BJ (cell line): Measurements from ENCODE around the gene PTPRR. TPM values are rescaled to one million over a fixed set of nuclear protein-coding genes. Genes with fewer than 3 reads are reported as not detected.

Experiments
- CTCF ChIA-PET: fragments of 350-600 bp; formaldehyde crosslinking; extraction: SDS; loops from one replicate; lab custom pipeline; 2021; ENCODE audit warnings: antibody characterized with exemption, inconsistent platforms; lab: Yijun Ruan, JAX
- POLR2A ChIA-PET: fragments of 300-600 bp; sonication (Branson Sonifier 250); formaldehyde crosslinking; extraction: SDS; loops from one replicate; lab custom pipeline; 2021; ENCODE audit warnings: antibody characterized with exemption; lab: Charles Lee
- DNase-seq: peaks from one replicate; pipeline ENCODE4 v3.0.0-alpha.2; 2011; ENCODE audit warnings: low read depth
- H3K27me3 ChIP-seq: 2 replicates; pipeline ENCODE4 v1.6.0; 2011; ENCODE audit warnings: low read length; ENCODE audit not compliant: control insufficient read depth, insufficient read depth
- H3K36me3 ChIP-seq: 2 replicates; pipeline ENCODE4 v1.5.1; 2011; ENCODE audit warnings: low read length; ENCODE audit not compliant: control insufficient read depth, insufficient read depth
- H3K4me3 ChIP-seq: 2 replicates; pipeline ENCODE4 v1.5.1; 2011; ENCODE audit warnings: low read depth, mild to moderate bottlenecking, control low read depth, low read length
- CTCF ChIP-seq: IDR thresholded peaks from 2 replicates; pipeline ENCODE4 v1.5.1; 2011; ENCODE audit warnings: low read depth, mild to moderate bottlenecking, control low read depth, inconsistent platforms, low read length, moderate library complexity; ENCODE audit not compliant: insufficient read depth
- polyA plus RNA-seq: library from polyadenylated mRNA; depleted of rRNA; stranded (reverse); fragments of >200 nt; gene quantifications from 2 replicates; pipeline ENCODE4 v1.2.3, GENCODE V29; 2011

The PTPRR gene
- polyA plus RNA-seq, 1 experiment: 0.40 TPM

- H3K36me3 ChIP-seq: no peaks in the 10 kb centered on the region
- TF ChIP-seq CTCF: no peak
- no peaks in the 10 kb centered on the region; the same call in 1 of the 2 replicates for H3K27me3 ChIP-seq
- no peak overlapping the region for H3K4me3 ChIP-seq
- ChIA-PET CTCF (no interaction called here), POLR2A (no interaction called here)
- no peak for DNase-seq
Observed at GRCh38 chr12:70880744-70881143, 39.8 kb downstream of the PTPRR start.

GRCh38 chr12:70876952-70877351, 43.6 kb downstream of the PTPRR start:
- TF ChIP-seq CTCF: no peak
- ChIA-PET POLR2A (no interaction called here), CTCF (no interaction called here)
- Histone ChIP-seq H3K27me3 (no peaks in the 10 kb centered on the region; the same call in 1 of the 2 replicates), H3K4me3 (no peak overlapping the region), H3K36me3 (no peaks in the 10 kb centered on the region)
- no peak for DNase-seq

- DNase-seq: no peak
- CTCF ChIA-PET: no interaction called here
- no peaks in the 10 kb centered on the region for H3K36me3 ChIP-seq
- H3K4me3 ChIP-seq: no peak overlapping the region
- H3K27me3 ChIP-seq: no peaks in the 10 kb centered on the region; the same call in 1 of the 2 replicates
- no peak for TF ChIP-seq CTCF
- POLR2A ChIA-PET: no interaction called here
Observed at GRCh38 chr12:70875628-70876027, 44.9 kb downstream of the PTPRR start.

GRCh38 chr12:70854881-70855568, 65.5 kb downstream of the PTPRR start:
- Histone ChIP-seq H3K4me3 (no peak overlapping the region), H3K27me3 (no peaks in the 10 kb centered on the region), H3K36me3 (no peaks in the 10 kb centered on the region)
- ChIA-PET CTCF (interaction anchor here (0.6 to 3.1 kb wide), 3 partner anchors 10 to 143 kb away, joined by 3 to 17 read pairs (median 7); no protein-coding TSS in a partner anchor), POLR2A (no interaction called here)
- DNase-seq: no peak
- TF ChIP-seq CTCF: no peak

- POLR2A ChIA-PET: no interaction called here
- no peak for TF ChIP-seq CTCF
- H3K4me3 ChIP-seq: no peak overlapping the region
- H3K27me3 ChIP-seq: no peaks in the 10 kb centered on the region
- no peaks in the 10 kb centered on the region for H3K36me3 ChIP-seq
- CTCF ChIA-PET: interaction anchor here (2.4 to 3.1 kb wide), 2 partner anchors 11 to 121 kb away, joined by 7 to 17 read pairs; no protein-coding TSS in a partner anchor
- DNase-seq: no peak
Observed at GRCh38 chr12:70854138-70854537, 66.4 kb downstream of the PTPRR start.
